EH (cell line): Measurements from ENCODE around the gene MAP2K3.

Source experiments
- DNase-seq: peaks from one replicate; pipeline ENCODE4 v3.0.0-alpha.2; 2015; ENCODE audit warnings: low read depth

MAP2K3 gene

GRCh38 chr17:21252796-21253645 is 31.5 kb upstream of the MAP2K3 start, which contains the start of gene NATD1:
NATD1 (minus strand) TSS chr17:21253410; CDS start chr17:21253264, 146 bp downstream.
- peak; percentile 85 for DNase-seq

DNA sequence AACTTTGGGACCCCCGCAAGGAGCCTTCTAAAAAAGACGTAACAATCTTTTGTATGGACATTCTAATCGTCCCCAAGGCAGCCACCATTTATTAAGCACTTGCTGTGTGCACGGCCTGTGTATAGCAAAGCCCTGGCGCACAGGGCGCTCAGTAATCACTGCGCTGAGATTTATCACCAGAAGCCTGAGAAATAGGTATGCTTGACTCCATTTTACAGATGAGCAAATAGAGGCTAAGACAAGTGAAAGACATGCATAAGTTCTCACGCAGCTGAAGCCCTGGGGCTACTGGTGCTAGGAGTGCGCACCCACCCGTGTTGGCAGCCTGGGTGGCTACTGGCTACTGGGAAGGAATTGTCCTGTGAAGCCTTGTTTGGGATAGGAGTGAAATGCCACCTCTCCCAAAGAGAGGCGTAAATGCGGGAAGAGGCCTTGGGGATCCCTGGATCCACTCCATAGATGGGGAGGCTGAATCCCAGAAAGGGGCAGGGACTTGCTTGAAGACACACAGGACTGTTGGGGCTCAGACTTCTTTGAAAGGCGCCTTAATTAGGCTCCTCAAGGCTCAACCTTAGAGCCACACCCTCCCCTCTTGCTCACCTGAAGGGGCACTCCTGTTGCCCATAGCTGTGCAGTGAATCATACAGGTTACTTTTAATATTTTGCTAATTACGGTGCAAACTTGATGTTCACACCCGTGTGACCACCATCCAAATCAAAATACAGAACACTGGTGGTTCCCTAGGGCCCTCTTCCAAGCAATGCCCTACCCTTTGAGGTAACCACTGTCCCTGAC is 30.7 kb upstream of the MAP2K3 start:
- no peak for DNase-seq

- DNase-seq = no peak
These were observed 25.9 kb upstream of the MAP2K3 start for GRCh38 chr17:21258593-21258992.

DNA sequence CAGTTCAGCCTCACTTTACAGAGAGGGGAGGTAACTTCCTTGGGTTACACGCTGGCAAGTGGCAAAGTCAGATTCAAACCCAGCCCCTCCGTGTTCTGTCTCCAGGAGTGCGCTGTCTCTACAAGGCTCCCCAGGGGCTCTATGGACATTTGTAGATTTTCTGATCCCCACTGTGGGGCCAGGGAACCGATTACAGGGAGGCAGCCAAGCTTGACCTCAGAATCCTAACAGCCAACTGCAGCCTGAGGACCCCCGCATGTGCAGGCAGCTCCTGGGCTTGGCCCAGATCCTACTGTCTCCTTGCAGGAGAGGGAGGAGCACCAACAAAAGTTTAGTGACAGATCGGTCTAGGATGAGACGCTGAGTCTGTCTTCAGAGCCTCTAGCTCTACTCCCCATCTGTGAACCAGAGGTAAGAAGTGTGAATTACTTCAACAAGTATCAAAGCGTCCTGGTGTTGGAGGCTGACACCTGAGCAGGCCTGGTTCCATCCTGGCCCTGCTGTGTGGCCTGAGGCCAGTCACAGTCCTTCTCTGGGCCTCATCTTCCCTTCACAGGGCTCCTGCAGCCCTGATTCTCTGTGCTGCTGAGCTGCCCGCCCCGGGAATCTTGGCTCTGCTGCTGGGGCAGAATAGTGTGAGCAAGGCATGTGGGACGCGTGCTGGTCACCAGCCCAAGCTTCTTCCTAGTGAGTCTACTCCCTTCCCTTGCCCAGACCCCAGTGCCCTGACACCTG is 22.1 kb upstream of the MAP2K3 start:
- no peak for DNase-seq

- DNase-seq = peak; percentile 57
These were observed 21.1 kb upstream of the MAP2K3 start for GRCh38 chr17:21263376-21263775.

GRCh38 chr17:21268596-21269188 is 15.8 kb upstream of the MAP2K3 start:
- DNase-seq = no peak

GRCh38 chr17:21269394-21269793 is 15.1 kb upstream of the MAP2K3 start:
- peak; percentile 25 for DNase-seq

- no peak for DNase-seq
These were observed 12.9 kb upstream of the MAP2K3 start for GRCh38 chr17:21271454-21272183.

GRCh38 chr17:21272250-21272649 is 12.3 kb upstream of the MAP2K3 start:
- DNase-seq = no peak

DNA sequence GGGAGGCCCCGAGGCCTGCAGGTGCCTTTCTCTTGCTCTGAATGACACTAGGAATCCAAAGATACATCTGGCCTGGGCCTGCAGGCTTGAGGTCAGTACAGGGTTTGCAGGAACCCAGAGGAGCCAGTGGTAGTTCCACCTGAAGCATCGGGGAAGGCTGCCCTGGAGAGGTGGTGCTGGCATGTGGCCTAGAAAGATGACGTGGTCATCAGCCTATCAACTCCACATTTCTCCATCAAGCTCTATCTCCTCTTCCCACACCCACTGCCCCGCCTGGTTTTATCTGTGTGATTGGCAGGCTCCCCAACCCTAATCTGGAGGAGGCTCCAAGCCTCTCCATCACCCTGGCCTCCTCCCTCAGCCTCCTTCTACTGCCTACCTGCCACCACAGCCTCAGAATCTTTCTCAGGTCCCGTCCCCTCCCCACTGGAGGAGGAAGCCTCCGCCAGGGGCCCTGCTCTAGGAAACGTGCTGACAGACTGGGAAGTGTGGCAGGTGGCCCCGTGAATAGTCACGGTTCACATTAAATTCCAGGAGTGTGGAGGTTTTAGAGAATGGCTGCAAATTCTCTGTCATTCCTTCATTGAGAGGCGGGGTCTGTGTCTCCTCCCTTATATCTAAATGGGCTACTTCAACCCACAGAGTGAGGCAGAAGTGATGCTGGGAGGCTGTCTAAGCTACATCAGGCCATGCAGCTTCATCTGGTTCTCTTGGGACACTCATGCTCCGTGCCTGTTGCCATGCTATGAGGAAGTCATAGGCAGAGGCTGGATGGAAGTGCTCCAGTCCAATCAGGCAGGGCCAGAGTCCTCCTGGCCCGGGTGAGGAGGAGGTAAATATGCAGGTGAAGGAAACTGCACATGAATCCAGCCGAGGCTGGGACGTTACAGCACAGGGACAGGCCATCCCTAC is 11.4 kb upstream of the MAP2K3 start:
- no peak for DNase-seq

- DNase-seq = peak; percentile 82
These were observed 9.4 kb upstream of the MAP2K3 start for GRCh38 chr17:21275047-21275578.

DNA sequence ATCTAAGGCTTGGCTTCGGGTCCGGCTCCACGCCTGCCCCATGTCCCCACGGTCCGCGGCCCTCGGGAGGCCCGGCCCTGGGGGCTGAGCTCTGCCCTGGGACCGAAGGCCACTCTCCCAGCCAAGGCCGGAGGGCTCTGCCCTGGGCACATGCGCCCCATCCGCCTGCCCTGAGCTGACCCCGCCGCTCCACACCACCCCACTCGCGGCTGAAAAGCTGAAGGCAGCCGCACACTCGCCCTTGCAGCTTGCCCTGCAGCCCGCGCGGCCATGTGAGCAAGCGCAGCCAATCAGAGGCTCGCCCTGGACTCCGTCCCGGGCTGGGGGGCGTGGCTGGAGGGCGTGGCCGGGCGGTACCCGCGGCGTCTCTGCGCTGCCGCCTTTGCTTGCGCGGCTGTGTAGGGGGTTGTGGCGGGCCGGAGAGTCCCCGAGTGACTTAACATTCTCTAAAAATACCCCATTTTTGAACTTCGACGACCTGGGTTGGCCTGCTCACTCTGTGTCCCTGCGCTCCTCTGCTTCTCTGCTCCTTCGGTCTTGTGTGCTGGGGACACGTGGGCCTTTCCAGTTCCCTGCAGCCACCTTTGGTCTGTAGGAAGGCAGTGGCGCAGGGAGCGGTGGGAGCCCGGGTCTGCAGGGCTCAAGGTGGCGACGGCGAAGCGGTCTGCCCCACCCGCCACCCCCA is 8.8 kb upstream of the MAP2K3 start:
- peak; percentile 87 for DNase-seq

- DNase-seq = no peak
These were observed 8.3 kb upstream of the MAP2K3 start for GRCh38 chr17:21276264-21276588.

DNA sequence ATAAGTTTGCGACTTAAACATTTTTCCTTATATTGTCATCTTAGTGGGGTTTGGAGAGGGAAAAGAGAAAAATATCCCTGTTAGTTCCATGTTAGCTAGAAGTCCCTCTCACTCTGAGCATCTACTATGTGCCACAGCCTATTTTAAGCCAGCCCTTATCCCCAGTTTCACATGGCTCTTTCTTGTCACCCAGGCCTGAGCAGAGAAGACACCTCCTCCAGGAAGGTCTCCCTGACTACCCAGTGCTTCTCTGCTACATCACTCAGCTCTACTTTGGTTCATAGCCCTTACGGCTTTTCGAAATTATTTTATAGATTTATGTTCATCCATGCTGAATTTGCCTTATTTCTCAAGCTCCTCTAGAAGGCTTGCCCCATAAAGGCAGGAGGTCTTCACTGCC is 7.2 kb upstream of the MAP2K3 start:
- DNase-seq = no peak

DNA sequence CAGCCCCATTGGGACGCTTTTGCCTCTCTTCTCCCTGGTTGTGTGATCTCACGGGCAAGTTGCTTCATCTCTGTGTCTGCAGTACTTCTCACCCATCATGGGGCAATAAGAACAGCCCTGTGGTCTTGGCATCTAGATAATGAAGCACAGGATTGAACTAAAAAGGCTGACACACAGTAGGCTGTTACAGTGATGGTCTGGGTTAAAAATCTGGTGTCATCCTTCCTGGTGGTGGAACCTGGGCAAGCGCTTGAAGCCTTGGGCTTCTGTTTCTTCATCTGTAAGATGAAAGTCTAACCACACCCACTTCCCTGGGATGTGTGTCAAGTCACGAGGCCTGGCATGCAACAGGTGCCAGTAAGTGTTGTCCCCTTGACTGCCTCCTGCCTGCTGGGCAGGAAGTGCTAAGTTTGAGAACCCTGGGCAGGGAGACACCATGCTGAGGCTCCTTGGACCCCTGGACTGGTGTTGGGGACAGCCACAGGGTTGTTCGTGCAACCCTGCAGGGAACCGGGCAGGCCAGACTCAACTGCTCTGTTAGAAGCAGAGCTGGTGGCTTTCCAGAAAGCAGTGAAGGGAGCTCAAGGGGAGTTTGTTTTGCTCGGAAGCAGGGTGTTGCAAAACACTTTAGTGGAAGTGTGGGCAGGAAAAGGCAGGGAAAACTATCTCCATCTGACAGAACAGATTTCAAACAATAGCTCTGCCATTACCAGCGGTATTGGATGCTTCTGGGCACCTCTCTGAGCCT is 5.9 kb upstream of the MAP2K3 start:
- no peak for DNase-seq

DNA sequence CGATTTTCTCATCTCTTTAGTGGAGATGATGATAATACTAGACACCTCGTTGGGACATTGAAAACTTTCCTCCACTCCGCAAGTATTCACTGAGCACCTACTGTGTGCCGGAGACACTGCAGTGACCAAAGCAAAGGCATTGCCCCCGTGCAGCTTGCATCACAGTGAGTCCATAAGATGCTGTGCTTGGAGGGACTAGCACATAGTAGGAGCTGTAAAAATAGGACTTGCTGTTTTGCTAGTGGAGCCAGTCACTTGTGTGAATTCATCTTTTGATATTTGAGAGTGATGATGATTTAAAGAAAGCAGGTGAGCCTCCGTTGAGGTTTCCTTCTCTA is 5.3 kb upstream of the MAP2K3 start:
- DNase-seq = no peak

GRCh38 chr17:21279582-21279981 is 4.9 kb upstream of the MAP2K3 start:
- DNase-seq = no peak

DNA sequence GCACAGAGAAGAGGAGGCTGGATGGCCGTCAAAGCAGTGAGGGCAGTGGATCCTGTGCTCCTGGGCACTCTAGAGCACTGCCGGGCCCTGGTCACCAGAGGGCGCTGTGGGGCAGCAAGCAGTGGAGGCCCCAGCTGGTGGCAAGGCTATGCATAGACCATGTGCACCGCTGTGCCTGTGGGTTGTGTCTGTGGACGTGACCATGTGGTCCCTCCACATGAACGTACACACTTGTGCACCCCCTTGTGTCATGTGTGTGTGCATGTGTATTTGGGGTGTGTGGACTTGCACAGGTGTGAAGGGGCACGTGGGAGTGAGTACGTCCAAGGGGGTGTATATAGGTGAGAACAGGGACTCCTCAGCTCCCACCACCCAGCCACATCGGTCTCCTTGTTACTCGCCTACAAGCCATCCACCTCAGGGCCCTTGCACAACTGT is 4.4 kb upstream of the MAP2K3 start:
- DNase-seq = peak; percentile 84

- peak; percentile 99 for DNase-seq
These were observed 2.3 kb upstream of the MAP2K3 start for GRCh38 chr17:21282231-21282630.
